DOHH2 (cell line): ENCODE measurements around the gene ENDOU.

ENCODE experiments used
- EZH2phosphoT487 ChIP-seq: fragments of 200-600 bp; sonication (generic); IDR thresholded peaks from 2 replicates; pipeline ENCODE4 v1.6.1; 2017; ENCODE audit warnings: borderline replicate concordance, mild to moderate bottlenecking, antibody characterized with exemption, low read length, moderate library complexity, mixed read lengths
- TF ChIP-seq, protein P1 (sequence below): fragments of 200-600 bp; sonication (generic); IDR thresholded peaks from one replicate; pipeline ENCODE4 v1.5.1; 2014; ENCODE audit warnings: antibody characterized with exemption, mild to moderate bottlenecking, low read depth, low read length; ENCODE audit not compliant: poor library complexity, severe bottlenecking

DNA sequence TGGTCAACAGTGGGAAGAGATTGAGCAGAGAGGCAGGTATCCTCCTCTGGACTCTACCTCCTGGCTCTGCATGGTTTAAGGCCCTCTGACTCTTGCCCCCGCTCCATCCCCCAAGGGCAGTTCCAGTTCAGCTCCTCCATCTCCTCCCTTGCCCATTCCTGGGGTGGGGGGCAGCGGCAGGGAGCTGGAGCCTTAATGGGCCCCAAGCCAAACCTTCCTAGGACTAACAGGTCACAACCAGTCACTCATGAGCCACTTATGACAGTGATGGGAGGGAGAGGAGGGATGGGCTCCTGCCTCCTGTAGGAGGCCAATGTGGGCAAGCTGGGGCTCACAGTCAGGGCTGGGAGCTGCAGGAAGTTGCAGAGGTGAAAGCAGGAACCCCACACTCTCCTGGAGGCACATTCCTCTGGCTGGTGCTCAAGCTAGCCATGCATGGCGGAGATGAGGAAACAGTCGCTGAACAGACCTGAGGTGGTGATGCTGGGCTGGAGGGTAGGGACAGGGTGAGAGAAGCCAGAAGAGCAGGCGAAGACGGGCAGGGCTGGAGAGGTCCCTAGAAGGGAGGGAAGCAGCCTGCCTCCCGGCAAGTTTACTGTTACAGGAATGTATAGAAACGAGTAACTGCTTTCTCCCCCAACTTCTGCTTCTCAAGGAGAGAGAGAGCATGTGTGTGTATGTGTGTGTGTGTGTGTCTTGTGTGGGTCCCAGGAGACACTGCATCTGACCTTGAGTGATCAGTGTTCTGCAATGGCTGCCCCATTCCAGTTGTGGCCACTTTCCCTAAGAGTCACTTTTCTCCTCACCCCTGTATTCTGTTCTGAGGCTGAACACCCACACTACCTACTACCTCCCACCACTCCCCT lies 38.4 kb upstream of the ENDOU start:
- TF ChIP-seq, protein P1, sequence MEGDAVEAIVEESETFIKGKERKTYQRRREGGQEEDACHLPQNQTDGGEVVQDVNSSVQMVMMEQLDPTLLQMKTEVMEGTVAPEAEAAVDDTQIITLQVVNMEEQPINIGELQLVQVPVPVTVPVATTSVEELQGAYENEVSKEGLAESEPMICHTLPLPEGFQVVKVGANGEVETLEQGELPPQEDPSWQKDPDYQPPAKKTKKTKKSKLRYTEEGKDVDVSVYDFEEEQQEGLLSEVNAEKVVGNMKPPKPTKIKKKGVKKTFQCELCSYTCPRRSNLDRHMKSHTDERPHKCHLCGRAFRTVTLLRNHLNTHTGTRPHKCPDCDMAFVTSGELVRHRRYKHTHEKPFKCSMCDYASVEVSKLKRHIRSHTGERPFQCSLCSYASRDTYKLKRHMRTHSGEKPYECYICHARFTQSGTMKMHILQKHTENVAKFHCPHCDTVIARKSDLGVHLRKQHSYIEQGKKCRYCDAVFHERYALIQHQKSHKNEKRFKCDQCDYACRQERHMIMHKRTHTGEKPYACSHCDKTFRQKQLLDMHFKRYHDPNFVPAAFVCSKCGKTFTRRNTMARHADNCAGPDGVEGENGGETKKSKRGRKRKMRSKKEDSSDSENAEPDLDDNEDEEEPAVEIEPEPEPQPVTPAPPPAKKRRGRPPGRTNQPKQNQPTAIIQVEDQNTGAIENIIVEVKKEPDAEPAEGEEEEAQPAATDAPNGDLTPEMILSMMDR = no peak
- no peak for TF ChIP-seq EZH2phosphoT487
